ENCODE results near the gene NEO1.

DNA sequence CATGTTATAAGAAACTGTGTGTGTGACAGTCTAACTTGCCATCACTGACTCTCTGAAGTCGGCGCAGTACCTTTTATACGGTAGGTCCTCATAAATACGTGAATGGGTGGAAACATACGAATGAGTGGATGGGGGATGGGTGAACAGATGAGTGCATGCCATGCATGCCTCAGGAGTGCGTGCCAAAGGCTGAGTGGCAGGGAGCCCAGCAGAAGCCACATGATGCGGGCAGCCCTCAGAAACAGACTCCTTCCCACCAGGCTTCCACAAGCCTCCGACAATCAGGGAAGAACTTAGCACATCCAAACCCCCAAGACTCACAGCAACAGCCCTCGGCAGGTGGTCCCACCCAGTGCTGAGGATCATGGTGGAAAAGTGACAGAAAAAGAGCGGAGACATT, 299.8 kb downstream of the NEO1 start:
- TF ChIP-seq, protein P1, sequence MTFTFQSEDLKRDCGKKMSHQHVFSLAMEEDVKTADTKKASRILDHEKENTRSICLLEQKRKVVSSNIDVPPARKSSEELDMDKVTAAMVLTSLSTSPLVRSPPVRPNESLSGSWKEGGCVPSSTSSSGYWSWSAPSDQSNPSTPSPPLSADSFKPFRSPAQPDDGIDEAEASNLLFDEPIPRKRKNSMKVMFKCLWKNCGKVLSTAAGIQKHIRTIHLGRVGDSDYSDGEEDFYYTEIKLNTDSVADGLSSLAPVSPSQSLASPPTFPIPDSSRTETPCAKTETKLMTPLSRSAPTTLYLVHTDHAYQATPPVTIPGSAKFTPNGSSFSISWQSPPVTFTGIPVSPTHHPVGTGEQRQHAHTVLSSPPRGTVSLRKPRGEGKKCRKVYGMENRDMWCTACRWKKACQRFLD (CRISPR knock-in tag; IDR thresholded peaks at IDR 0.05; ENCODE audit: borderline replicate concordance): no peak
- TF ChIP-seq FOXJ3 (CRISPR knock-in tag; IDR thresholded peaks at IDR 0.05; ENCODE audit: borderline replicate concordance) (no peak), ZFP1 (CRISPR knock-in tag; IDR thresholded peaks at IDR 0.05) (no peak)
- TF ChIP-seq, protein P2, sequence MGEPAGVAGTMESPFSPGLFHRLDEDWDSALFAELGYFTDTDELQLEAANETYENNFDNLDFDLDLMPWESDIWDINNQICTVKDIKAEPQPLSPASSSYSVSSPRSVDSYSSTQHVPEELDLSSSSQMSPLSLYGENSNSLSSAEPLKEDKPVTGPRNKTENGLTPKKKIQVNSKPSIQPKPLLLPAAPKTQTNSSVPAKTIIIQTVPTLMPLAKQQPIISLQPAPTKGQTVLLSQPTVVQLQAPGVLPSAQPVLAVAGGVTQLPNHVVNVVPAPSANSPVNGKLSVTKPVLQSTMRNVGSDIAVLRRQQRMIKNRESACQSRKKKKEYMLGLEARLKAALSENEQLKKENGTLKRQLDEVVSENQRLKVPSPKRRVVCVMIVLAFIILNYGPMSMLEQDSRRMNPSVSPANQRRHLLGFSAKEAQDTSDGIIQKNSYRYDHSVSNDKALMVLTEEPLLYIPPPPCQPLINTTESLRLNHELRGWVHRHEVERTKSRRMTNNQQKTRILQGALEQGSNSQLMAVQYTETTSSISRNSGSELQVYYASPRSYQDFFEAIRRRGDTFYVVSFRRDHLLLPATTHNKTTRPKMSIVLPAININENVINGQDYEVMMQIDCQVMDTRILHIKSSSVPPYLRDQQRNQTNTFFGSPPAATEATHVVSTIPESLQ (CRISPR knock-in tag; conservative IDR thresholded peaks at IDR 0.05): no peak
